ENCODE data around the gene TLN1. TPM values are rescaled to one million over a fixed set of nuclear protein-coding genes. Genes with fewer than 3 reads are reported as not detected.

The TLN1 gene
- total RNA-seq, 1 experiment from 2014 or later, result 165 TPM

DNA sequence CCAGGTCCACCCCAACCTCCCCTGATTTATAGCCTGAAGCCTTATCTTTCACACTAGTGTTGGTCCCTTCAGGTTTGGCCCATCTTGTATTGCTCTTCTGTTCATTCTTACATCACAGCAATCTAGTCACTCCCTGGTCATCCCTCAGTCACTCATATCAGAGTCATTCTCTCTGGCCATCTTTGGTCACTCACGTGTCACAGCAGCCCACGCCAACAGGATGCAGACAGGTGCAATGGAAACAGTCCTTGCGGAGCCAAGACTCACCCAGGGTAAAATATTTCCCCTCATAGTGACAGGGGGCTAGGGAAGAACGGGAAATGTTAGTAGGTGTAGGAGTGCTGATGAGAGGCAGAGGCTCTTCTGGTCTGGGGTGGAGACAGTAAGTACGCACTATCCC, 21.5 kb upstream of the TLN1 start:
- no peak for DNase-seq (ENCODE audit: low read depth)

DNA sequence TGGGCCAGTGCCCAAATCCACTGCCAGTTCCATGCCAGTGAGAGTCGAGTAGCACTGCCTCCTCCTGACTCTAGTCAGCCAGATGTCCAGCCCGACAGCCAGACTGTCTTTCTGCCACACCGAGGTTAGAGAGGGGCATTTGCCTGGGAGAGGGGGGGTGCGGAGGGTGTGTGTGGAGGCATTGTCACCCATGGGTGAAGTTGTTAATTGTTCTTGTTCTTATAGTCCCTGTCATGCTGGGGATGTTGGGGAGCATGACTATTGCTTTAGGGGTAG, 18.2 kb upstream of the TLN1 start:
- no peak for DNase-seq (ENCODE audit: low read depth)

DNA sequence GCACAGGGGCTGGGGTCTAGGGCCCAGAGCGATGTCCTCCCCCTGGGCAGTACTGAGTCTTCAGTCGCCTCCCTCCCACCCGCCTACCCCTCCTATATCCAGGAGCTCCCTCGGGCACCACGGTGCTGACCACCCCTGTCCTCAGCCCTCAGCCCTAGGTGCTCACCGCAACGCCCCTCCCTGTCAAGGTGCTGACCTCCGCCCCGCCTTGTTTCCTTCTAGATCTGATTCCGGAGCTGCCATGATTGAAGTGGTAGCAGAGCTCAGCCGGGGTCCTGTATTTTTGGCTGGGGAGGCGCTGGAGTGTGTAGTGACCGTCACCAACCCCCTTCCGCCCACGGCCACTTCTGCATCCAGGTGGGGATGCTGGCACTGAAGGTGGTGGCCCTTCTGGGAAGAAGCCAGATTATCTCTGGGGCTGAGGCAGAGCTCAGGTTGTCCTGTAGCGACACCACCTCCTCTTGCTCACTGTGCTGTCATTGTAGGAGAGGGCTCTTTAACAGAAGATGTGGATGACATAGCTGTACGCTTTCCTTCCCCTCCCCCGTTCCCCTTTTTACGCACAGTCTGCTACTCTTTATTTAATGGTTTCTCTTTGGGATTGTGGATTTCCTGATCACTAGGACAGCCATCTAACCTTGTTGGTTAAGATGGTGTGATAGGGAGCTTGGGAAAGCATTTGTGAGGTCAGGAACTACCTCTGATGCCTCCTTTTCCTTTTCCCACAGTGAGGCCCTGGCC, 17.7 kb upstream of the TLN1 start:
- DNase-seq (ENCODE audit: low read depth), result no peak

DNA sequence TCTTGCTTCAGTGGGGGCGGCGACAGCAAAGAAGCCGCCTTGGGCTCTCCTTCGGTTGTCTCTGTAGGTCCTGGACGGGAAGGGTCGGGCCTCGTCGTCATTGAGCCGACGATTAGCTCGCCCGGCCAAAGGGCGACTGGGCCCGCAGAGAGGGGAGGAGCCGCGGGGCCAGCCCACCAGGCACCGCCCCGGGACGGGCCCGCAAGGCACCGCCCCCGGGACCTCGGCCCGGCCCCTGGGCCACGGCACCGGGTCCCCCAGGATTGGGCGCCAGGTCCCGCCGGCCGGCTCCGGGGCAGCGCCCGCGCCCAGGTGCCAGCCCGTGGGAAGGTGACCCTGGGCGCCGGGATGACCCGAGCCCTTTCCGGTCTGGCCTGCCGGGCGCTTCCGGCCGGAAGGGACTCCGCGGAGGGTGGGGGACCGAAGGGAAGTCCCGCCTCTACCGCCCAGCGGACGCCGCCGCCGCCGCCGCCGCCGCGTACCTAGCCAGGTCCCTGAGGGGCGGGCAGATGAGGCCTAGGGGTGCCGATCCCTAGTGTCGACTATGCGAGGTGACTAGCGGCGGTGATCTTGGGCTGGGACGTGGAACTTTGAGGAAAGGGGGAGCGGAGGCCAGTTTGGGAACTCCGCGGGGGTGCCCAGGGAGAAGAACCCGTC, 17.0 kb upstream of the TLN1 start, which contains the start of the genes GBA2 and RGP1:
Gene GBA2, minus strand, starts transcription at position 371 of the 657 bp plus-strand sequence. CDS start 524 bp downstream, outside the sequence.
Gene RGP1, plus strand, starts transcription at position 430 of the 657 bp plus-strand sequence. CDS start 469 bp downstream, outside the sequence.
- DNase-seq (ENCODE audit: low read depth), result peak; percentile 74

DNA sequence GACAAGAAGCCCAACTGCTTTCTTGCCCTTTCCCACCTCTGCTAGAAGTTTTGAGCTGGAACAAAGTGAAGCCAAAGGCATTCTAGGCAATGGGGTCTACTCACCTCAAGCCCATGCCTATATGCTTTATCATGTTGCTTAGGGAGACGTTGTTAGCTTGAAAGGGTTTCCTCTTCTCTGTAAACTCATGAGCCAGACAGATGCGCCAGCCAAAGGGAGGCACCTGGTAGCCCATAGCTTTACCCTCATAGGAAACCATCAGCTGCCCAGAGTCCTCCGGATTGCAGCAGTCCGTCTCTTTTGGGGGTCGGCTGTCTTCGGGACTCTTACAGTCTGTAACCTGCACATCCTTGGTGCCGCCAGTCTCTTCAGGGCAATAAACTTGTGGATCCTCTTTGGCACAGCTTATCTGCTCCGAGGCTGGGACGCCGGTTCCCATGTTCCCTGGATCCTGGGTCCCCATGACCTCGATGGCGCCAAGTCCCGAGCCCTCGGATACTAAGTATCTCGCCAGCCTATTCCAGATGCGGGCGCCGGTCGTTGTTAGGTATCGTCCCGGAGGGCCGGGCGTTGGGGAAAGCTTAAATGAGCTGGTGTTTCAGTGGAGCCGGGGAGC, 16.4 kb upstream of the TLN1 start:
- no peak for DNase-seq (ENCODE audit: low read depth)

DNA sequence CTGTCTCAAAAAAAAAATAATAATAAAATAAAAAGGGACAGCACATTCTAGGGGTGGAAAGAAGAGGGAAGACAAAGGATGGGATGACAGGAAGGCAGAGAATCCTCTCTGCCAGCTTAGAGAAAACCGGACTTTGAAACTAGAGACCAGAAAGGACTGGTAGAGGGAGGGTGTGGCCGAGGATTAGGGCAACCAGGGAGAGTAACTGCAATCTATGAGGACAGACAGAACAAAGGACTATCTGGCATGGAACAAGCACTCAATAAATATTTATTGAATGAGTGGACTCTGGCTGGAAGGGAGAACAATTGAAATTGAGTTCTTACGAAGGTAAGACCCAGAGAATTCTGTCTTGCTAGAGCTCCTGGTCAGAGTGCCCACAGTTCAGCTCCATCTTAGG, 14.6 kb upstream of the TLN1 start:
- DNase-seq (ENCODE audit: low read depth), result no peak

DNA sequence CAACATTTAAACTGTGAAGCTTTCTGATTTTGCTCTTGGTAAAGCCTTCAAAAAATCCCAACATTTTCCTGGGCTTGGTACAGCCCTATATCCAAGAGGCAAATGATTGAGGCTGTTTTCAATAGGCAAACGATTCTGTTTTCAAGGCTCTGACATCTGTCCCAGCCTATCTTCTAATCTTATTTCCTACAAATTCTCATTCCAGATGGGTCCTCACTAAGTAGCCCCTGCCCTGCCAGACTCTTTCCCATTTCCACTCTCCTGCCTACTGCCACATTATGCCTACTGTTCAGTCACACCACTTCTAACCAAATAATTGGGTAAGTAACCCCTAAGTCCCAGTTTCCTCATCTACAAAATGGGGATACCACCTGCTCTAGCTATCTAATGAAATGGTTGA, 13.6 kb upstream of the TLN1 start:
- no peak for DNase-seq (ENCODE audit: low read depth)

DNA sequence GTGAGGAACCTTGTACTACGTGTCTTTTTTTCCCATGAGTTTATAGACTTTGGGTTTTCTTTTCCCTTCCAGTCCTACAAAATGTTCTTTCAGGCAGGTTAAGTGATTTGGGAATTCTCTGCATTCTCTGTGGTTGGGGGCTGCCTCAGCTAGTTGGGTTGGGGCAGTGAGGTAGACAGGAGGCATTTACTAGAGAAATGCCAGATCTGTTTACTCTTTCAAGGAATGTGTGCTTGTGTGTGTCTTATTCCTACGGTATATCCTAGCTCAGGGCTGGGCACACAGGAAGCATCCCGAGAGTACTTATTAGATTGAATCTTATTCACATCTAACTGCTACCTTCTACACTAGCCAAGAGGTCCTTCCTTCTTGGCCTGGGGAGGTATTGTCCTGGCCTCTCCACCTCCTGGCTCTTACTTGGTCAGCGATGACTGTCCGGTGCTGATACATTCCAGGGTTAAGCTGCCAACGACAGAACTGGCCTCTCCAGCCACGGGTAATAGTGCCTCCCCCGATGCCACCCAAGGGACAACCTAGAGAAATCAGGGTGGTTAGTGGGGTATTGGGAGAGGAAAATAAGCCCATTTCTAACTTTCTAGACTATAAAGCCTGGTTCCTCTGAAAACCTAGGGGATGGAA, 12.0 kb upstream of the TLN1 start:
- DNase-seq (ENCODE audit: low read depth), result no peak

DNA sequence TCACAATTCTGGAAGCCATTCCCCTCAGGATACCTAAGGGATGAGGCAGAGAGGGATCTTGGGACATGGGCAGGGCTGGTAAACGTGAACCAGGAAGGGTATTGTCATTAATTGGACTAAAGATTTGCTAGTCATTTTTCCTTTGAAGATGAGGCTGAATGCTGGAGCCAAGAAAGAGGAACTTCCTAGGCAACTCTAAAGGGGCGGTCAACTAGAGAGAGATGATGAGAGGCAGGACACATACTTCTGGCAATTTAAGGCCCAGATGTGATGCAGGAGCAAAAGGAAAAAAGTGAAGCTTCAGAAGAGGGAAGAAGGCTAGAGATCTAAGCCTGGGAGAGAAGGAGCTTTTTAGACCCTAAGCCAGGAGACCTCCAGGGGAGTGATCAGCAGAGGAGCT, 11.5 kb upstream of the TLN1 start:
- DNase-seq (ENCODE audit: low read depth), result no peak

DNA sequence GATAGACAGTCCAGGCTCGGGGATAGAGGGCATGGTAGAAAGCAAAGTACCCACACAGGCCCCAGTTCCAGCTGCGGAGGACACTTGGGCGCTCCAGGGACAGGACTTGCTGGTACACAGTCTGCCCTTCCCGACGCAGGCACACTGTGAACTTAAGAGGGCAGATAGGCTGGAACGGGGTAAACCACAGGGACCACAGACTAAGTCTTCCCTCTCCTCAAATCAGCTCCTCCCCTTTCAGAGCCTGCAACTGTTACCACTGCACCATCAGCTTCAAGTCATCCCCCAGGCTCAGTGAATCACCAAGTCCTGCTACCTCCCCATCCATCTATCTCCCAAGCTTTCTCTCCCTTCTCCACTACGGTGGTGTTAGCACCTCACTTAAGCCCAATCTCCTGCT, 9.7 kb upstream of the TLN1 start:
- DNase-seq (ENCODE audit: low read depth), result no peak

DNA sequence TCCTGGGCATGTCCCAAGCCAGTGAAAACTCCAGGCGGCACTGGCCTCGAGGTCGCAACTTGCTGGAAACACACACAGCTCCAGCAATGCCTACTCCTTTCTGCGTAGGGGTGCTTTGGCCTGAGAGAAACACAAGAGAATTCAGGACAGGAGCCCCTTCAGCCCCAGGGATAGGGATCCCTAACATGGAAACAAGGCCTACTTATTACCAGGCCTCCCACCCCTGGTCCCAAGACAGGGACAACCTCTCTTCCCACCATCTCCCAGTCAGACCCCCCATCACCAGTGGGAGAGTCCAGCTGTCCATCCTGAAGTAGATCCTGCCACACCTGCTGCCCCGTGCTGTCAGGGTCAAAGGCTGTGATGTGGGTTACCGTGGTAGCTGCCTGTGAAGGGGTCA, 8.2 kb upstream of the TLN1 start:
- no peak for DNase-seq (ENCODE audit: low read depth)

DNA sequence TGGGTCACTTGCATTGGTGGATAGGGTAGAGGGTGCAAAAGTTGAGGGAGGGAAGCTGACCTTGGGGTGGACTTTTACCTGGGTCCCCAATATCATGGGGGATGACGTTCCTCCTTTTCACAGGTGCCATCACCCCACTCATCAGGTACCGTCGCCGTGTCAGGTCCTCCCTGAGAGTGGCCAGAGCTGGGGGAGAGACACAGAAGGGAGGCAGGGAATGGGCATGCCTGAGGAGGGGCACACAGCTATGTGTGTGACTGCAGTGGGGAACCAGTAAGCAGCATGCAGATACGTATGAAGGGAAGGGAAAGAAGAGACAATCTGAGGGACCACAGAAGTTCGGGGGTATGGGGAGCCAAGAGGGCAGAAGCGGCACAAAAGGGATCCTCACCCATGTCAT, 6.9 kb upstream of the TLN1 start:
- no peak for DNase-seq (ENCODE audit: low read depth)

DNA sequence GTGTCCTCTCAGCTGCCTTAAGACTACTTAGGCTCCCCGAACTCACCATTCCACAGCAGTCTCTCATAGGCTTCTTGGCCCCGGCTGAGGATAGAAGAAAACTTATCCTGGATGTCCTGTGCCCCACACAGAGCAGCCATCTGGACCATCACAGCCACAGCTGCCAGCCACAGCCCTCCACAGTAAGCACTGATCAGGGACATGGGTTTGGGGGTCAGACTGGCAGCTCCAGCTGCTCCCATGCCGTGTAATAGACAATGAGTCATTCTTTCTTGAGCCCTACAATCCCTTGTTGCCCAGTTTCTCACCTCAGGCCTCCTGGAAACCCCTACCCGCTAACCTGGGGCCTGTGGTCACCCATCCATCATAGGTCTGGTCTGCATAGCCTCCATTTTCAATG, 6.2 kb upstream of the TLN1 start:
- no peak for DNase-seq (ENCODE audit: low read depth)

DNA sequence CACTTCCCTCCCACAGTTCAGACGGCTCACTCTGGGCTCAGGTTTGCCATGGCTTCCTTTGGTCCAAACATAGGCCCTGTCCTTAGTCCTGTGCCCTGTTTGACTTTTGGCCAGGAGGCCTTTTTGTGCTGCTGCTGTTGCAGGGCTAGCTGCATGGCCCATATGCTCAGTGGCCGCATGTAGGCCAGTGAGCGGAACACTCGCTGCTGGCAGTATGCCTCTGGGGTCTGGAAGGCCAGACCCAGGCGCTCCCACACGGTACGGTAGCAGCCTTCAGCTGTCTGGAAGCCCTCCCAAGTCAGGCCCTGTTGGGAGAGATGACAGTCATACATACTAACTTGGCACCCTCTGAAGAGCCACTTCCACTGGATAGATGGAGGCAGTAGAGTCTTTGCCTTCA, 5.1 kb upstream of the TLN1 start:
- no peak for DNase-seq (ENCODE audit: low read depth)

DNA sequence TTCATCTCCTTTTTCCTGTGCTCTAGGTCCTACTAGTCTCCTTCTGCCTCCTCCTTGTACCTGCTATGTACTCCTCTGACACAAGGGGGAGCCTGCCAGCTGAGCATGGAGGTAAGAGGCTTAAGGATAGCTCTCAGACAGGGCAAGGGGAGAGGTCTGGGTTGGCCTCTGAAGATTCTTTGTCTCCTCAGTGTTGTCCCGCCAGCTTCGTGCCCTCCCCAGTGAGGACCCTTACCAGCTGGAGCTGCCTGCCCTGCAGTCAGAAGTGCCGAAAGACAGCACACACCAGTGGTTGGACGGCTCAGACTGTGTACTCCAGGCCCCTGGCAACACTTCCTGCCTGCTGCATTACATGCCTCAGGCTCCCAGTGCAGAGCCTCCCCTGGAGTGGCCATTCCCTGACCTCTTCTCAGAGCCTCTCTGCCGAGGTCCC, 4.2 kb upstream of the TLN1 start:
- peak; percentile 74 for DNase-seq (ENCODE audit: low read depth)

DNA sequence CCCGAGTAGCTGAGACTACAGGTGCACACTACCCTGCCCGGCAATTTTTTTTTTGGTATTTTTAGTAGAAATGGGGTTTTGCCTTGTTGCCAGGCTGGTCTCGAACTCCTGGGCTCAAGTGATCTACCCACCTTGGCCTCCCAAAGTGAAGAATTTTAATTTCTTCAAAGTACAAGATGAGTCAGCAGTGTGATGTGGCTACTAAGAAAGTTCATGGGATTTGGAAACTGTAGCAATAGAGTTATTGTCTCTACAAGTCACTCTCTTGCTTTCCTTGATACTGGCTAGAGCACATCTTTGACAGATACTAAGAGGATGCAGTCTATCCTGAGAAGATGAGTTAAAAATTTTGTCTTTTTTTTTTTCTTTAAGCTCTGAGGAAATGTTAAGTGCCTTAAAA, 2.1 kb upstream of the TLN1 start:
- no peak for DNase-seq (ENCODE audit: low read depth)

DNA sequence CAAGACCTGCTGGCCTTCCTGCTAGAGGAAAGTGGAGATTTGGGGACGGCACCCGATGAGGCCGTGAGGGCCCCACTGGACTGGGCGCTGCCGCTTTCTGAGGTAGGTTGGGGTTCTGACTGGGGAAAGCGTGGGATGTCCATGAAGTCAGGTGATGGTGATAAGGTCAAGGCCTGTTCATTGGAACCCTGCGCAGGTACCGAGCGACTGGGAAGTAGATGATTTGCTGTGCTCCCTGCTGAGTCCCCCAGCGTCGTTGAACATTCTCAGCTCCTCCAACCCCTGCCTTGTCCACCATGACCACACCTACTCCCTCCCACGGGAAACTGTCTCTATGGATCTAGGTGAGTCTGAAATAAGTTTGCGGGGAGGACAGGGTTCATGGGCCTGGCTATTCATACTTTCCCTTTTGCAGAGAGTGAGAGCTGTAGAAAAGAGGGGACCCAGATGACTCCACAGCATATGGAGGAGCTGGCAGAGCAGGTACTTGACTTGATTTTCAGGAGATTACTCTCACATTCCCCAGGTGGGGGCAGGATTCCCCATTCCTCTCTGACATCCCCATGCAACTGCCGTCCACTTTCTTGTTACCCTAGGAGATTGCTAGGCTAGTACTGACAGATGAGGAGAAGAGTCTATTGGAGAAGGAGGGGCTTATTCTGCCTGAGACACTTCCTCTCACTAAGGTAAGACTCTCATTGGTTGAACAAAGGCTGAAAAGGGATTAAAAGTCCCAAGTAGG, 976 bp upstream of the TLN1 start:
- DNase-seq (ENCODE audit: low read depth), result peak; percentile 79

DNA sequence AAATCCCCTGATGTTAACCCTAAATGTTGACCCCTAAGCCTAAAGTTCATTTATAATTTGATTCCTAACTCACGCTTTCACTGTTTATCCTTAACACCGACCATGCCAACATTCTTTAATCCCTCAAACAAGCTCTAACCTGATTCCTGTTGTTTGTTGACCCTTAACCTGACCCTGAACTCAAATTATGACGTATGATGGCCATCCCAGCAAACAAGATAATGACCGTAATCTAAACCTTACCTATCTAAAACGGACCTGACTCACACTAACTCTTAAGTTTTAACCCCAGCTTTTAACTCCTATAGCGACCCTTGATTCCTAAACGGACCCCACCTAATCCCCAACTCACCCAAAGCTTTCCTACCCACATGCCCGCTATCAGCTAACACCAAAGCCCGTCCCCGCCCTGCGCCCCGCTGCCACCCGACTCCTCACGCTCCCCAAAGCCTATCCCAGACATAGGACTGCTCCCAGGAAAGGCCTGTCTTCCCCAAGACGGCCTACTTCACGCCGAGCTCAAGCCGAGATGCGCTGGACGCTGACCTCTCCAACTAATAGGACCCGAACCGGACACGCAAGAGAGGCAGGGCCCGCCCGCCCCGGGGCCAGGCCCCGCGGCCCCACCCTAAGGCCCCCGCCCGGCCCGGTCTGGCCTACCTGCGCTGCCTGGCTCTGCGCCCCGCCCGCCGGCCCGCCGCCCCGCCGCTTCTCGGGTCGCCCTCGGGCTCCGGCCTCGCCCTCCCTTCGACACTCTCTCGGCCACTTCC, 395 bp downstream of the TLN1 start:
- DNase-seq (ENCODE audit: low read depth), result no peak

DNA sequence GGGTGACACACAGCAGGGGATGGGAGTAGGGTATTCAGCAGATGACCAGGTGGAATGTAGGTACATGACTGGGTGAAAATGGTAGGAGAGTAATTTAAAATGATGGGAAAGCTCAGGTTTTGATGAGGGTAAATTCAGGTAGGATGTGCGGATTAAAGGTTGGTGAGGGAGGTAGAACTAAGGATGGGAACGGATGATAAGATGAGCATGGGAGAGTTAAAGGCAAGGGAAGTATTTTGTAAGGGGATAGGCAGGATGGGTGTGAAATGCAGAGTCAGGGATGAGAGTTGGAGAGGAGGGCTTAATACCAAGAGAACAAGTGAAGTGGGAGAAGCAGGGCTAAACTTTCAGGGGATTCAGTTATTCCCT, 1.5 kb downstream of the TLN1 start:
- no peak for DNase-seq (ENCODE audit: low read depth)

DNA sequence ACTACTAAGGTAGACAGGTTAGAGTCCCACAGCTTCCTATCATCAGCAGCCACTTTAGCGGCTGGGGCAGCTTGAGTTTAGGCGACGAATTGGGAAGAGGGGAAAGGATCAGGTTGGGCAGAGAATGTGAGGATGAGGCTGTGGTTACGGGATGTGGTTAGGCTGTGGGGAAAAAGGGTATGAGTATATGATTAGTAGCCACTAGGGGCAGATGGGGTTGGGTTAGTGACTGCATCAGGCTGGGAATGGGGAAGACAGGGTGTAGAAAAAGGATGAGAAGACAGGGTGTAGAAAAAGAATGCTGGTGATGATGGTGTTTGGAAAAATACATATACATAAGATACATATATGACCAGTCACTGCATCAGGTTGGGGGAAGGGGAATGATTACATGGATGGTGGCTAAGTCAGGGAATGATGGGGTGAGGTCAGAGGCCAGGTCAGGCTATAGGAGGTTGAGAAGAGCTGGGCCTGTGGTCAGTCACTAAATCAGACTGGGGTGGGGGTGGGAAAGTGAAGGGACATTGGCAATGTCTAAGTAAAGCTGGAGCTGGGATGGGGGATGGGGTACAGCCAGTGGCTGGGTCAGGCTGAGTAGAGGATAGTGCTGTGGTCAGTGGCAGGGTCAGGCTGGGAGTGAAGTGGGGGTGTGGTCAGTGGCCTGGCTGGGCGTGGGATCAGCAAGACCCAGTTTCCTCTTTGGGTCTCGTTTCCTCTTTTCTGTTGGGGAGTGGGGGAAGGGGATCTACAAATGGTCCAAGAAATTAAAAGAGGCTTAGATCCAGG, 2.1 kb downstream of the TLN1 start:
- DNase-seq (ENCODE audit: low read depth), result peak; percentile 94
